Prostate gland (tissue), 2 donors: ENCODE measurements around the gene PDYN.

ENCODE experiments used
- CTCF ChIP-seq, 4 experiments: fragments of 200-600 bp in 2 of 4; fragments of 450-650 bp in 2 of 4; sonication (generic) in 2 of 4; IDR thresholded peaks; 1 replicate in 3 of 4; 2 replicates in 1 of 4; pipeline ENCODE4 v1.5.1; 2016 to 2019; ENCODE audit warnings: antibody characterized with exemption in 4 of 4, mild to moderate bottlenecking in 2 of 4, moderate library complexity in 2 of 4
- POLR2A ChIP-seq: fragments of 450-650 bp; IDR thresholded peaks from one replicate; pipeline ENCODE4 v1.6.1; 2016; ENCODE audit warnings: antibody characterized with exemption, mild to moderate bottlenecking

DNA sequence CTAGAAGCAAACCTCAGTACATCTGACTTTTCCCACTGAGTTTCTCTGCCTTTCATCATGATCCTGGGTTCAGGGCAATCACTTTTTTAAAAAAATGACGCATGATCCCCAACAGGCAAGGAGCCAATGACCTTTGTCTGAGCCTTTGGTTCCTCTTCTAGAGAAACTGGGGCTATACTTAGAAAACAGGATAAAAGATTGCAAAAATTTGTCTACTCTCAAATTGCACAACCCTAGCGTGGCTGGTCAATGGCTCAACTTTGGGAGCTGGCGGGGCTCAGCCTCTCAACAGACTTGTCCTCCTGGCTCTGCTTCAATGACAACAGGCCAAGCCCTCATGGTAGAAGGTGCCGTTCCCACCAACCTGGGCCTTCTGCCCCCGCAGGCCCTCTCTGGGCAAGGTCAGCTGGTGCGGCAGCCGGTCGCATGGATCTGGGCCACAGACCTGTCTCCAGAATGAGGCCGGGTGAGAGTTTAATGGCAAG, 48.7 kb downstream of the PDYN start:
- TF ChIP-seq CTCF (IDR thresholded peaks at IDR 0.05) (no peak), POLR2A (no peak)
